GM21529 (cell line): ENCODE data around the gene CCDC85A.
"Not testable (repeated sequence)": the region's sequence is repeated elsewhere in the genome, so short reads cannot be mapped to it uniquely, and the experiment has no call there.

Source experiments
- ATAC-seq: cut with Tn5 transposase; IDR thresholded peaks from one replicate; pipeline ENCODE4 v1.9.1; 2021; ENCODE audit not compliant: unreplicated experiment

The CCDC85A gene

DNA sequence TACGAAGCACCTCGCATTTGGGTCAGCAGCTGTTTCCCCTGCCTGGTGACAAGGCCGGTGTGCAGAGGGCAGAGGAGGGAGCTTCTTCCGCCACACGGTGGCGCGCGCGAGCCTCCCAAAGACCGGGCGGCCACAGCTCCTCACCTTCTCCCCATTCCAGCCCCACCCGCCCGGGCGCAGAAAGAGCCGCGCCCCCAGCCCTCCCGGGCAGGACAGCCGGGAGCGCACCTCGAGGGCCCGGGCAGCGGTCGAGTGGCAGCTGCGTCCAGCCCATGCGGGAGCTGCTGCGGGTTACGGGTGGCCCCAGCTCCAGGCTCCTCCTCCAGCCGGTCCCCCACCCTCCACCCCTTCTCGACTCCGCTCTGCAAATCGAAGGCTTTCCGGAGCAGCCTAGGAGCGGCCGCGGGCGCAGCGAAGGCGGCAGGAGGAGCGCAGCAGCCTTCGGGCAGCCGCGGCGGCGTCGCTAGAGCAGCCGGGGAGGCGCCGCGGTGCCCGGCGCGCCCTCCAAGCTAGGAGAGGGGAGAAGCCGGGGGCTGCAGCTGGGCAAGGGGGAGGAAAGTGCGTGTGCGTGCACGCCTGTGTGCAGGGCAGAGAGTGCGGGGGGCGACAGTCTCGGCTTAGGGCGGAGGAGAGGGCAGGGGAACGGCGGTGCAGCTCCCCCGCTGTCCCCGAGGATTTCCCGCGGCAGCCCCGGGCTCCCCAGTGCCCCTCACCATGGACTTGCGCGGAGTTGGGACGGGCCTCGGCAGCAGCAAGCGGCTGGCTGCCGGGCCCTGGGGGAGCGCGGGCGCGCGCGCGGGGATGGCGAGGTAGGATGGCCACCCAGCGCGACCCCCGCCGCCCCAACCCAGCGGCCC is at the start of gene CCDC85A:
TSS of gene CCDC85A (plus strand) at position 348 of the 857 bp plus-strand sequence. CDS start 635 bp downstream, outside the sequence.
- peak; percentile 95 for ATAC-seq

DNA sequence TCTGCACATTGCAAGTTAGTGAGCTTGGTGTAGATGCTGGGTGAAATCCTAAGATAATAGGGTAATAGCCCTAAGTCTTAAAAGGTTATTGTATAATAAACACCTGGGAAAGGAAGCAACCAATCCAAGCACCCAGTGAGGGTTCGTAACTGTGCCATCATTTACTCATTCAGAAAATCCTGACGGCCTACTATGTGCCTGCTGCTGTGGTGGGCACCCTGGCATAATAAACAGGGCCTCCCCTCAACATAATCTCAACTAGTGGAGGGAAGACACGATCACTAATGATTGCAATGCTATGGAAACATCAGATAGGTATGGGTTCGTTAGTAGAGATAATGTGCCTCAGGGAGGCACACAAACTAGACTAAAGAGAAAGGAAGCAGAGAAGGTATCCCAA is 48.9 kb upstream of the CCDC85A start:
- no peak for ATAC-seq

DNA sequence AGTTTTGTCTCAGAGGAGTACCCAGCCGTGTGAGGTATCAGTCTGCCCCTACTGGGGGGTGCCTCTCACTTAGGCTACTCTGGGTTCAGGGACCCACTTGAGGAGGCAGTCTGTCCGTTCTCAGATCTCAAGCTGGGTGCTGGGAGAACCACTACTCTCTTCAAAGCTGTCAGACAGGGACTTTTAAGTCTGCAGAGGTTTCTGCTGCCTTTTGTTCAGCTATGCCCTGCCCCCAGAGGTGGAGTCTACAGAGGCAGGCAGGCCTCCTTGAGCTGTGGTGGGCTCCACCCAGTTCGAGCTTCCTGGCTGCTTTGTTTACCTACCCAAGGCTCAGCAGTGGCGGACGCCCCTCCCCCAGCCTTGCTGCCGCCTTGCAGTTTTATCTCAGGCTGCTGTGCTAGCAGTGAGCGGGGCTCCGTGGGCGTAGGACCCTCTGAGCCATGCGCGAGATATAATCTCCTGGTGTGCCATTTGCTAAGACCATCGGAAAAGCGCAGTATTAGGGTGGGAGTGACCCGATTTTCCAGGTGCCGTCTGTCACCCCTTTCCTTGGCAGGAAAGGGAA is 41.2 kb upstream of the CCDC85A start:
- ATAC-seq: not testable (repeated sequence)

DNA sequence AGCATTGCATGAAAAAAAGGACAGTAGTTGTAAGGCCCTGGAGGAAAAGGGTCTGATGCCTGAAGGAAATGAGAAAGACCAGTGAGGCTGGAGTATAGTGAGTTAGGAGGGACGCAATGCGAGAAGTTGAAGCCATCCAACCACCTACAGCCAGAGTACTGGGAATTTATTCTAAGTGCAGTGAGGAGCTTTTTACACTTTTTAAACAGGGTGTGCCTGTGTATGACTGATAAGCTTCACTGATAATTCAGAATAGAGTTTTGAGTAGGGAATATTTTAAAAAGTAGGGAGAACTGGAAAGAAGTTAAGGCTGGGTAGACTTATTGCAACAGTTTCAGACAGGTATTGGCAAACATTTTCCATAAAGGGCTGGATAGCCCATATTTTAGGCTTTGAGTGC is 35.9 kb upstream of the CCDC85A start:
- no peak for ATAC-seq

DNA sequence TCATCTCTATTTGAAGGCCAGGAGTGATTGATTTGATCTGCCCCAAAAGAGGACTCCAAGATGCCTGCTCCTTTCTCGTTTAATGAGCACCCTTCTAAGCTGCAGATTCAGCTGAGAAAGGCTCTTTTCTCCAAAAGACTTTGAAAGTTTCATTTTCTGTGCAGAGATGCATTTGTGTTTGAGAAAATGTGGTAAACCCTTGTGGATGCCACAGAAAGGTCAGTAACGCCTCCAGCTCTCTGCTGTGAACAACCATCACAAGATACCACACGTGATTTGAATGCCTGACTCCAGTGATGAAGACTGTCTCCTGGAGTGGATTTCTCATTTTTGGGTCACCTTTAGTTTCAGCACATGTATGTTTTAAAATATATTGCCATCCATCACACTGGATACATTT is 35.0 kb upstream of the CCDC85A start:
- peak; percentile 57 for ATAC-seq

DNA sequence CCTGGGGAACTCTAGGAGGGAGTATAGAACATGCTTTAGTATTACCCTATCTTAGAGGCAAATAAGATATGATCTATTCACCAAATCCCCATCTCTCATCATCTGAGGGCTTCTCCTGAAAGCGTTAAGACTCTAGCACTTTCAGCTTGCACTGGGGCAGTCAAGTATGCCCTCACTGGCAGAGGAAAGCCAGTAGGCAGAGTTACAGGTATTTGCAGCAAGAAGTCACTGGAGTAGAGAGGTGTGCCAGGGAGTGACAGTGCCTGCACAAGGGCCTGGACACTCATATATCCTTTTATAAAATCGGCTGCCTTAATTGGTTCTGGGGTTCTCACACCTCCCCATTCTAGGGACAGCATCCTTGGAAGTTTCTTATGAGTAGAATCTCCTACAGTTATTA is 31.9 kb upstream of the CCDC85A start:
- ATAC-seq: no peak

DNA sequence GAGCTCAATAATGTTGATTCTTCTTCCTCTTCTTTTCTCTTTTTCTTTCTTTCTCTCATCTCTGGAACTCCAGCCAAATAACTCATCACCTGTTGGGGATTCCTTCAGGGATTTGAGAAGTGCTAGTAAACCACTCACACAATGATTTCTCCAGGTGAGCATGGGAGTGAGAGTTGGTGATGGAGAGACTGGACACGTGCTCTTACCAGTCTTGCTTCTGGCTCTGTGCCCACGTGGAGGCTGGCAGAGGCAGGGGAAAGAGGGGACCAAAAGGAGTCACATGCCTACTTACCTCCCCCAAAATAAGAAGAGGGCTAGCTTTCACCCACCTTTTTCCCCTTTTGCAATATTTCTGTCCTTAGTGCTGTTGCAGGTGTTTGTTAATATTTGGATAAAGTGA is 28.6 kb upstream of the CCDC85A start:
- ATAC-seq: no peak

DNA sequence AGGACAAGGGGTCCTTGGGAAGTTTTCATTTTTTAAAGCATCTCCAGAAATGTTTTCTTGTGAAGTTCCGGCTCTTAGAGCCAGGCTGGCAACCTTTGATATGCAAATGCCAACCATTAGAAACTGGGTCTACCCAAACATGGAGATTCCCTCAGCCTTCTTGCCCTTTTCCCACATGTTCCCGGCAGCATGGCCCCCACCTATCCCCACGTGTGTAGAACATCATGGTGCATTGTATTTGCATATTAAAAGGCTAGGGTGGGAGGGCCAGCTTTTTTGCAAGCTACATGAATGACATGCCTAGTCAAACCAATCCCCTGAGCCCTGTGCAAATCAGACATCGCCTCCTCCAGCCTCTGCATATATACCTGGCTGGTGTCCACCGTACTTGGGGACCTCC is 23.9 kb upstream of the CCDC85A start:
- not testable (repeated sequence) for ATAC-seq

DNA sequence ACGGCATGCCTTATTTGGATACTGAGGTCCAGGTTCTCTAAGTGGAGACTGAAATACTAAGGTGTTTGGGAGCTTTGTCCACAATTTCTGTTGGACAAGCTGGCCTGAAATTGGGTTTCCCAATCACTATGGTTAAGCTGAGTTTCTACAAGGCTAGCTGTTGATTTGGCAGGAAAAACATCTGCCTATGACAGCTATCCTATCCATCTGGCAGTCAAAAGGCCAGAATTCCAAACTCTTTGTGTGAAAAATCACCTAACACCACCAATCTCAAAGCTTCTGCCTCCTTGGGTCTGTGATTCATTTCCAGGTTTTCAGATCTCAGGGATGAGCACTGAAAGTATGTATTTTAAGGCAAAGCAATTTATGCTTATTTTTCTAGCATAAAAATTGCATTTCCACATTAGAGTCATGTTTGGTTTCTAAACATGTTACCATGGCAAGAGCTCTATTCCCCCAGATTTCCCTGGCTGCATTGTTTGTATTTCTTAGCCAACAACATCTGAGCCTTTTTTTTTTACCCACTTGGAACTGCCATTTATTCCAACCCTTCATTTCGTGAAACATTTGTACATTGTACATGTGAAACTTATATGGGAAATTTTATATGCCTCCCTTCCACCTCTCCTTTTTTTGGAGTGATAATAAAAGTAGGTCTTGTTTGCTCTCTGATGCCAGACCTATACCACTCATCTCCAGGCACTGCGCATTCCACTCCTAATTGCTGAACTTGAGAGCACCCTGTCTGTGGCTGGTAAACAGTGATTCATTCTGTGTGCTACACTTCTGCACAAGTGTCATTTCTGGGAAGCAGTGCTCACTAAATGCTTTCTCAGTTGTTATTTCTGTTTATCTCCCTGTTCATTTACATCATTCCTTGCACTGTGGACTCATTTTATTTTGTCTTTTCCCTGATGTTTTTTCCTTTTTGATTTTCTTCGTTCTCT is 15.9 kb upstream of the CCDC85A start:
- no peak for ATAC-seq

DNA sequence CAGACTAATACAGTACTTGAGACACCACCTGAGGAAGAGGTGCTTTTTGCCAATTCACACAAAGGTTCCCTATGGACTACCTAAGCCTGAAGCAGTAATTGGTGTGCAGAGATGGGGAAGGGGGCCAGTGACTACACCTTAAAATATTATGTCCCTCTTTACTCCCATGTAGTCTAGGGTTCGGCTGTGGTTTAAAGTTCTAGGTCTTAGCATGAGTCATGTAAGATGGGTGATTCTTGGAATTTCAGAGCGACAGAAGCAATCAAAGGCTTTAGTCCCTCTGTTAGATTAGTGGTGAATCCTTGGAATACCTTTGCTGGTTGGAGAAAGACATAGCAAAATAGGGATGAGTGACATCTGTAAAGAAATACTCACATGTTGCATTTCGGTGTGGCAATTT is 14.3 kb upstream of the CCDC85A start:
- no peak for ATAC-seq

DNA sequence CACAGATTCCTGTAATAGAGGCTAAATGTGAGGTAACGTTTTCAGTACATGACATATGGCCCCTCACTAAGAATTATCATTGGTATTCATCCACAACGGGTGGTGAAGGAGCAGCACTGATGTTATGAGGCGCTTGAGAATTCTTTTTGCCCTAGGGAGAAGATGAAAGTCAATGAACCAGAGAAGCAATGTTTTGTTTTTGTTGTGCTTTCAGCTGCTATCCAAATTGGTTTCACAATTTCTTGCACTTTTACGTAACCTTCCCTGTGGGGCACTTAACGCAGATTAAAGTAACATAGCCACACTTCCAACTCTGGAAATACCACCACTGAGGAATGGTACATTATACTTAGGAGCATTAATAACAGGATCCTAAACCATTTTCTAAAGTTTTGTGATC is 13.3 kb upstream of the CCDC85A start:
- no peak for ATAC-seq

DNA sequence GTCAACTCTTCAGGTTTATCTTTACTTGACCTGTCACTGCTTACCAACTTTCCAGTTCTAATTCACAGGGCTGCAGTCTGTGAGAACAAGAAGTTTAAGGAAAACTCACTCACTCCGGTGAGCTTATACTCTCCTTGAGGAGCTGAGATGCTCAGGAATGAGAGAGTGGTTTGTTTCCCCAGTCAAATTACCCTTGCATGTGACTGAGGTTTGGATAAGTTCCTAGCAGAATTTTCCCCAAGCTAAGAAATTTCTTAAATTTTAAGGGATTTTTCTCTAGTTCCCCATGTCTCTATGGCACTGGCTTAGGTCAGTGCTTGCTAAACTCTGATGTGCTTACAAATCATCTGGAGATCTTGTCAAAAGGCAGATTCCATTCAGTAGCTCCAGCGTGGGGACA is 12.8 kb upstream of the CCDC85A start:
- no peak for ATAC-seq

DNA sequence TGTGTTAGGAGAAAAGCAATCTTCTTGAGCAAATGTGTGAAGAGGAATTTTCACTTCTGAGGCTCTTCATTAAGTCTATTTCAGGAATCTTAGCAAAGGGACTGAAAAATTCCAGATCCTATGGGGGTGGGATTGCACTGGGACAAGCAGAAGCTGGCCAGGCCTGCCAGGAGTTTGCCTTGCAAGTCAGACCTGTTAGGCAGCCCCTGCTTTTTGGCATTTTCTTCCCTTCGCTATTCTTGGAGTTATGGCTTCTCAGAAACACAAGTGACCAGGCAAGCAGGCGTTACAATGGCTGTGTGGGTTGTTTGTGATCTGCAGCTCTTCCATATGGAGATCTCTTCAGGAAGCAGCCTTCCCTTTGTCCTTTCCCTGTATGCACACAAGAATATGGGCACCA is 8.0 kb upstream of the CCDC85A start:
- no peak for ATAC-seq

DNA sequence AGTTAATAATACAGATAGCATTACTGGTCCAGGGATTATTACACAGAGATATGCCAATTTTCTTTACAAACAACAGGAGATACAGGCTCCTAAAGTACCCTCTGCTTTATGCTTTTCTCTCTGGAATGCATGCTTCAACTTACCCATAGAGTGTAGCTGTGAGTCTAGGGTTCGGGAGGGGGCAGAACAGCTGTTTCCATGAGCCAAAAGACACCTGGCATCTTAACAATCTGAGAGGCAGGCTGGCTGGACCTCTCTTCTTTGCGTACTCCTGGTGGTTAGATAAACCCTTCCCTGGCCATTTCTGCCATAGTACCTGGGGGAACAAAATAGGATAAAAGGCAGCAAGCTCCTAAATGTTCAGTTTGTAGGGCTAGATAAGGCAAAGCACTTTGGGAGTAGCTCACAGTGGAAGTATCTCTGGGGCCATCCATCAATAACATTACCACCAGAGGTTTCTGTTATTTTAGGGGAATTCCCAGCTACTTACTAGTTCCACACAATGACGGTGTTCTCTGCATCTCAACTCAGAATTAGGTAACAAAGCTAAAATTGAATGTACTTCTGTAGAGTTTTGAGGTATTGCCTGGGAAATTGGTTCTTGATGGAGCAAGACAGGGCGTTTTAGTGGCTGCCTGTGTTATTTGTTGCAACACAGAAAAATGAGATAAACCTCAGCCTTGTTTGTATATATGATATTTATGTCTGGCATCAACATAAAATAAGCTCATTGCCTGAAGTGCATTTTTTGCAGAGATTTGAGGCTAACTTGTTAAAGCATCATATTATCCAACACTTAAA is 6.2 kb upstream of the CCDC85A start:
- ATAC-seq: peak; percentile 87

DNA sequence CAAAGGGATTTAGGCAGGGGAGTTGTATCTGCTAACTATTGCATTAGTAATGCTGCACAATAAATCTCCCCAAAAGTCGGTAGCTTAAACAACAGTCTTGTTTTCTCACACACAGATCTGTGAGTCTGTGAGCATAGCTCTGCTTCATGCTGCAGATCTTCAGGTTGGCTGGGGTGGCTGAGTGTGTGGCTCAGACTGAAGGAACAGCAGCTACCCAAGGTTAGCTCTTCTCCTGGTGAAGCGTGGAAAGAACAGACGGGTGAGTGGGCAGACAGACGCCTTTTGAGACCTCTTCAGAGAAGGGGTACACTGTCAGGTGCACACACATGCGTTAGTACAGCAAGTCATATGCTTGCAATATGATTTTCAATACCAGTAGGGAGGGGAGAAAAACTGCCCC is 3.9 kb upstream of the CCDC85A start:
- ATAC-seq: no peak

DNA sequence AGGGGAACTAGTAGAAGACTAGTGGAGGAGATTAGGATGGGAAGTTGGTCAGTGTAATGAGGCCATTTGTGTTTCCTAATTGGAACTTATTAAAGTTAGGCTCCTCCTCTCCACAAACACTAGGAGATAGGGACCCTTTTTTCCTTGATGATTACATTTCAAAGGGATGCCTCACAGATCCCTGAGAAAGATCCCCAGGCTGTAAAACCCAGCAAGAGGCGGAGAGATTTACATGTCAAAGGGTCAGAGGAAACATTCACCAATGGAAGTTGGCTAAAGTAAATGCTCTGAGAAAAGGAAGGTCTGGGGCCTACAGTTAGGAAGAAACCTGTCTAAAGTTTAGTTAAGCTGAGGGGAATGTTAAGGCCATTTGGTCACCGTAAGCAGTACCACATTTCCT is 1.4 kb upstream of the CCDC85A start:
- no peak for ATAC-seq

DNA sequence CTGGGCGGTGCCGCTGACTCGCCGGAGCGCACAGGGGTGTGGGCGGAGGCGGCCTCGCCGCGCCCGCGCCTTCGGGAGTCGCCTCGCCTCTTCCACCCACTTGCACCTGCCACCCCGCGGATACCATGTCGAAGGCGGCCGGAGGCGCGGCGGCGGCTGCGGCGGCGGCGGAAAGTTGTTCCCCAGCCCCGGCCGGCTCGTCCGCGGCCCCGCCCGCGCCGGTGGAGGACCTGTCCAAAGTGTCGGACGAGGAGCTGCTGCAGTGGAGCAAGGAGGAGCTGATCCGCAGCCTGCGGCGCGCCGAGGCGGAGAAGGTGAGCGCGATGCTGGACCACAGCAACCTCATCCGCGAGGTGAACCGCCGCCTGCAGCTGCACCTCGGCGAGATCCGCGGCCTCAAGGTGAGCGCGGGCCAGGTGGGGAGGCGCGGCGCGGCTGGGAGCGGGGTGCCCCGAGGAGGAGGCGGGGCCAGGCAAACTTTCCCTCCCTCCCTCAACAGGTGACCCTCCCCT is 766 bp downstream of the CCDC85A start:
- ATAC-seq: peak; percentile 4

DNA sequence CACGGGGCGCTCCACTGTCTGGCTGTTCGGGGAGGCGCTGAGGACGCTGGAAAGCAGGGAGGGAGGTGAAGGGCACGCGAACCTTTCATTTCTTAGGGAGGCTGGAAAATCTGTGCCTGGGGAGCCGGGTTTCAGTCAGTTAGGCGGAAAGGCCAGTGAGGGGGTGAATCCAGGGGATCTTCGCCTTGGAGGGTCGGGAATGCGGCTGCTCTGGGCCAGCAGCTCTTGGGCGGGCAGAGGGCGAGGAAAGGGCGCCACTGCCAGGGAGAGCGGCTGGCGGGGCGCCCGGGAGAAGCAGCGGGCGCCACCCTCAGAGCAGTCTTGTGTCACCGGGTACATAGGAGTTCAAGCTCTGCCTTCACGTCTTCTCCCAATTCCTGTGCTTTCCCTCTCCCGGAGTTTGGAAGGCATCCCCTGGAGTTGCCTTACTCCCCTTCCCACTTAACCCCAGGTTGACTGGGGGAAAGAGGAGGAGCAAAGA is 1.4 kb downstream of the CCDC85A start:
- no peak for ATAC-seq

DNA sequence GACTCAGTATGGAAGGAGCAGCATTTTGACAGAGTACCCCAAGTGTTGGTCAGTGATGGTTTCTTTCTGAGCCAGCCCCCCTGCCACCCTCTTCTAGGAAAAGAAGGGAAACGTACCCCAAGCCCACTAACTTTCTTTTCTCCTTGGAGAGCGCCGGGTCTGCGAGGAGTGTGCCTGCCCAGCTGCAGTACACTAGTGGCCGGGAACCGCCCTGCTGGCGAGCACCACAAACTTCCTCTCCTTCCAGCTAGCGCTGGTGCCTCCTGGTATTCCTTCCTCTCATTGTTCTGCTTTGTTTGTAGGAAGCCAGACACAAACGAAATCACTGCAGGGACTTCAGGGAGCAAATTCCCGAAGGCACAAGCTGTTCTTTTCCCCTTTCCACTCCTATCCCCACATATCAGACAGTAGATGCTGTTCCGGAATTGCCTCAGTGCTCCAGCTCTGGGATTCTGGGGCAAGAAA is 1.8 kb downstream of the CCDC85A start:
- no peak for ATAC-seq

DNA sequence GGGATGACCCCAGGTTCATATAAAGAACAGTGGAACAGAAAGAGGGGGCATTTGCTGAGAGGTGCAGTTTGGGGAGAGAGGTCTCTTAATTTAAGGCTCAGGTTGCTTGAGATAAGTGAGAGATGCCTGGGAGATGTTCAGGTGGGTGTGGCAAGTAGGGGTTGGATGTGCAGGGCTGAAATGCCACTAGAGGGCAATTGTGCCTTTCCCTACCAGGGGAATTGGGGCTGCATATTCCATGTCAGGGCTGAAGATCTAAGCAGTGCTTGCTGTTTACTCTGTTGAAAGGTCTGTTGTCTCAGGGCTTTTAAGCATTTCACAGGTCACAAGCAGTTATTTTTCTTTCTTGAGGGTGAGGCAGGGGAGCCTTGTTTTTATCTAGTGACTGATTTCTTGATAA is 7.8 kb downstream of the CCDC85A start:
- no peak for ATAC-seq
